ENCODE data around the gene PAIP2.

DNA sequence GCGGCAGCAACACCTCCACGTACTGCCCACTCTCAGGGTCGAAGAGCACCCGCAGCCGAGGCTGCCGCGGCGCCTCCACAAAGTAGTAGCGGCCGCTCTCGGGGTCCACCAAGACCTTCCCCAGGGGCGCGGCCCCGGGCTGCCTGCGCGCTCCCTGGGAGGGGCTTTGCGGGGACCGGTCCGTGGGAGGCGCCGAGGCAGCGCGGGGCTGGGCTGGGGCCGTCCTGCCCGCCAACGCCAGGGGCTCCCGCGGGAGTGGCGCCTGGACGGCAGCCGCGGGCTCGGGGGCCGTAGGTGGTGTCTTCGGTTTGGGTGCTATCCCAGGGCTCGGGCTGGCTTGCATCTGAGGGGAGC, 50.6 kb downstream of the PAIP2 start:
- TF ChIP-seq POLR2AphosphoS5 (IDR thresholded peaks at IDR 0.05; ENCODE audit: low read depth, low read length), result no peak
- TF ChIP-seq, protein P1, sequence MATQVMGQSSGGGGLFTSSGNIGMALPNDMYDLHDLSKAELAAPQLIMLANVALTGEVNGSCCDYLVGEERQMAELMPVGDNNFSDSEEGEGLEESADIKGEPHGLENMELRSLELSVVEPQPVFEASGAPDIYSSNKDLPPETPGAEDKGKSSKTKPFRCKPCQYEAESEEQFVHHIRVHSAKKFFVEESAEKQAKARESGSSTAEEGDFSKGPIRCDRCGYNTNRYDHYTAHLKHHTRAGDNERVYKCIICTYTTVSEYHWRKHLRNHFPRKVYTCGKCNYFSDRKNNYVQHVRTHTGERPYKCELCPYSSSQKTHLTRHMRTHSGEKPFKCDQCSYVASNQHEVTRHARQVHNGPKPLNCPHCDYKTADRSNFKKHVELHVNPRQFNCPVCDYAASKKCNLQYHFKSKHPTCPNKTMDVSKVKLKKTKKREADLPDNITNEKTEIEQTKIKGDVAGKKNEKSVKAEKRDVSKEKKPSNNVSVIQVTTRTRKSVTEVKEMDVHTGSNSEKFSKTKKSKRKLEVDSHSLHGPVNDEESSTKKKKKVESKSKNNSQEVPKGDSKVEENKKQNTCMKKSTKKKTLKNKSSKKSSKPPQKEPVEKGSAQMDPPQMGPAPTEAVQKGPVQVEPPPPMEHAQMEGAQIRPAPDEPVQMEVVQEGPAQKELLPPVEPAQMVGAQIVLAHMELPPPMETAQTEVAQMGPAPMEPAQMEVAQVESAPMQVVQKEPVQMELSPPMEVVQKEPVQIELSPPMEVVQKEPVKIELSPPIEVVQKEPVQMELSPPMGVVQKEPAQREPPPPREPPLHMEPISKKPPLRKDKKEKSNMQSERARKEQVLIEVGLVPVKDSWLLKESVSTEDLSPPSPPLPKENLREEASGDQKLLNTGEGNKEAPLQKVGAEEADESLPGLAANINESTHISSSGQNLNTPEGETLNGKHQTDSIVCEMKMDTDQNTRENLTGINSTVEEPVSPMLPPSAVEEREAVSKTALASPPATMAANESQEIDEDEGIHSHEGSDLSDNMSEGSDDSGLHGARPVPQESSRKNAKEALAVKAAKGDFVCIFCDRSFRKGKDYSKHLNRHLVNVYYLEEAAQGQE (IDR thresholded peaks at IDR 0.05; ENCODE audit: insufficient read depth in 1 of 2, low read depth in 2 of 2, low read length in 1 of 2), result no peak
- TF ChIP-seq, protein P2, sequence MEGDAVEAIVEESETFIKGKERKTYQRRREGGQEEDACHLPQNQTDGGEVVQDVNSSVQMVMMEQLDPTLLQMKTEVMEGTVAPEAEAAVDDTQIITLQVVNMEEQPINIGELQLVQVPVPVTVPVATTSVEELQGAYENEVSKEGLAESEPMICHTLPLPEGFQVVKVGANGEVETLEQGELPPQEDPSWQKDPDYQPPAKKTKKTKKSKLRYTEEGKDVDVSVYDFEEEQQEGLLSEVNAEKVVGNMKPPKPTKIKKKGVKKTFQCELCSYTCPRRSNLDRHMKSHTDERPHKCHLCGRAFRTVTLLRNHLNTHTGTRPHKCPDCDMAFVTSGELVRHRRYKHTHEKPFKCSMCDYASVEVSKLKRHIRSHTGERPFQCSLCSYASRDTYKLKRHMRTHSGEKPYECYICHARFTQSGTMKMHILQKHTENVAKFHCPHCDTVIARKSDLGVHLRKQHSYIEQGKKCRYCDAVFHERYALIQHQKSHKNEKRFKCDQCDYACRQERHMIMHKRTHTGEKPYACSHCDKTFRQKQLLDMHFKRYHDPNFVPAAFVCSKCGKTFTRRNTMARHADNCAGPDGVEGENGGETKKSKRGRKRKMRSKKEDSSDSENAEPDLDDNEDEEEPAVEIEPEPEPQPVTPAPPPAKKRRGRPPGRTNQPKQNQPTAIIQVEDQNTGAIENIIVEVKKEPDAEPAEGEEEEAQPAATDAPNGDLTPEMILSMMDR (IDR thresholded peaks at IDR 0.05), result no peak
- TF ChIP-seq SIN3A (IDR thresholded peaks at IDR 0.05; ENCODE audit: borderline replicate concordance, insufficient read depth, low read depth, low read length), result peak; percentile 1; the same call in 1 of the 2 replicates
- no peak for TF ChIP-seq TCF7L2 (IDR thresholded peaks at IDR 0.05; ENCODE audit: low read depth, low read length)

Data from Panc1 (cell line).